ENCODE measurements around the gene CORO6.

- no peak for TF ChIP-seq NFE2L2 (IDR thresholded peaks at IDR 0.05; ENCODE audit: low read depth, low read length)
- TF ChIP-seq POLR2A (IDR thresholded peaks at IDR 0.05; ENCODE audit: low read depth, low read length) = no peak
- TF ChIP-seq CTCF (conservative IDR thresholded peaks at IDR 0.05; ENCODE audit: low read depth, low read length) = no peak
- no peak for TF ChIP-seq CHD1 (IDR thresholded peaks at IDR 0.05; ENCODE audit: low read depth, low read length)
- no peak for TF ChIP-seq USF2 (IDR thresholded peaks at IDR 0.05; ENCODE audit: low read depth, low read length)
- TF ChIP-seq FOS (IDR thresholded peaks at IDR 0.05; ENCODE audit: low read depth, low read length) = no peak
- TF ChIP-seq RAD21 (IDR thresholded peaks at IDR 0.05; ENCODE audit: low read length) = no peak
Observed at GRCh38 chr17:29571486-29571882, 51.2 kb downstream of the CORO6 start.
